Retinal pigment epithelial cell (primary cell): ENCODE measurements around the gene FPGS.
"Not testable (repeated sequence)": the region's sequence is repeated elsewhere in the genome, so short reads cannot be mapped to it uniquely, and the experiment has no call there.

Experiments used
- DNase-seq: peaks from one replicate; pipeline ENCODE4 v3.0.0-alpha.2; 2010; ENCODE audit warnings: low read depth
- H3K4me3 ChIP-seq: 2 replicates; pipeline ENCODE4 v1.5.1; 2011; ENCODE audit warnings: mild to moderate bottlenecking, low read length, control low read depth, moderate library complexity
- CTCF ChIP-seq: conservative IDR thresholded peaks from 2 replicates; pipeline ENCODE4 v1.5.1; 2011; ENCODE audit warnings: low read depth, low read length, control low read depth, inconsistent platforms

The FPGS gene

DNA sequence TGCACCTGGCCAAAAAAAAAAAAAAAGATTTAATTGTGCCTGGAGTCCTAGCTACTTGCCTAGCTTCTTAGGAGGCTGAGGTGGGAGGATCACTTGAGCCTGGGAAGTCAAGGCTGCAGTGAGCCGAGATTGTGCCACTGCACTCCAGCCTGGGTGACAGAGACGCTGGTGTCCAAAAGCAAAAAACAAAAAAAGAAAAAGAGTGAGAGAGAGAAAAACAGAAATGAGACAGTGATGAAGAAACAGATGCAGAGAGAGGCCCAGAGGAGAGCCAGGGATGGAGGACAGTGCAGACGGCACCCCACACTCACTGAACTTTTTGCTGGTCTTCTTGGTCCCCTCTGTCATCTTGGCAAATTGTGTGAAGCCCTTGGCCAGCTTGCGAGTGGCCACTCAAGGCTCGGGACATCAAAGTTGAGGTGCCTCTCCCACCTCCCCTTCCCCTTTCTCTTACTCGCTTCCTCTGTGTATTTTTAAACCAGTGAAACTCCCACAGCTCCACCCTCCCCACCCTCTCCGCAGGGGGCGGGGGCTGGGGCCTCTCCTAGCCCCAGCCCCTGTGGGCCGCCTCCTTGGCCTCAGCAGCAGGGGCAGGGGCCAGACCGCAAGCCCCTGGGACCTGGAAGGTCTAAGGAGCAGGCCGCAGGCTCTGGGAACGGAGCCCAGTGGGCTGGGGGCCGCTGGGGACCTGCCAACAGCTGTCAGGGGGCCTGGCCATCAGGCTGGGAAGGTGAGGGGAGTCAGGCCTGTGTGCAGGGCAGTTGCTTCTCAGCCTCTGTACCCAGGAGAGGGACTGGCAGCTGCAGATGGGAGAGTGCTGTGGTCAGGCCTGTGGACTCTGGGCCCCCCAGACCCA is 24.2 kb upstream of the FPGS start, which contains the start of gene SH2D3C:
SH2D3C (minus strand) TSS at position 387 of the 856 bp plus-strand sequence; CDS start at position 348, 39 bp downstream.
- no peak within 1 kb of the TSS for H3K4me3 ChIP-seq
- TF ChIP-seq CTCF, result no peak
- no peak for DNase-seq

GRCh38 chr9:127779136-127779981 is 23.3 kb upstream of the FPGS start:
- H3K4me3 ChIP-seq, result no peak overlapping the region
- no peak for TF ChIP-seq CTCF
- no peak for DNase-seq

DNA sequence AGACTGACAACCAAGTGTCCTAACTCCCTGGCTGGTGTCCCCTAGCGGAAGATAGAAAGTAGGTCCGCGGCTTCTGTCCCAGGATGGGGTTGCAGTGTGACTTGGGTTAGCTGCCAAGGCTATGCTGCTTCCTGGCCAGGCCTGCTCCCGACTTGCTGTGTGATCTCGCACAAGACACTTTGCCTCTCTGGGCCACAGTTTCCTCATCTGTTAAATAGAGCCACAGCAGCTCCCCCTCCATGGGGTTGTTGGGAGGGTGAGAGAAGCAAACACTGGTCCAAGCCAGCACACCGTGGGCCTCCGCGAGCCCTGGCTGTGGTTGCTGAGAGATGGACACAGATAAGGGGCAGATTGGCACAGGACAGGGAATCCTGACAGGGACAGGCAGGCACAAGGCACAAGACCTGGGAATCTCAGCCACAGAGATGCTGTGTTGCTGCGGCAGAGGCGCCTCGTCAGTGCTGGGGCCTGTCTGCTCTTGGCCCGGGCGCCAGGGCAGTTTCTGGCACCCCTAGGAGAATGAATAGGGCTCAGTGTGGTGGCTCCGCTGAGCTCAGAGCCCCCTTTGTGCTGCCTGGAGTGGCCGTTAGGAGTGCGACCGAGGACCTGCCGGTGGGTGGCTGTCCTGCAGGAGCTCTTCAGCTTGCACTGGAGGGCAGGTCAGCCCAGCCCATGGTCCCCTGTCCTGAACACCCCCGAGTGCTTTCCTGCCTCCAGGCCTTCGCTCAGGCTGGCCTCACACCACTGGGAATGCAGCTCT is 22.4 kb upstream of the FPGS start:
- no peak overlapping the region for H3K4me3 ChIP-seq
- no peak for DNase-seq
- TF ChIP-seq CTCF, result no peak

- H3K4me3 ChIP-seq, DNase-seq: not testable (repeated sequence)
Observed at GRCh38 chr9:127780909-127781308, 21.8 kb upstream of the FPGS start.

DNA sequence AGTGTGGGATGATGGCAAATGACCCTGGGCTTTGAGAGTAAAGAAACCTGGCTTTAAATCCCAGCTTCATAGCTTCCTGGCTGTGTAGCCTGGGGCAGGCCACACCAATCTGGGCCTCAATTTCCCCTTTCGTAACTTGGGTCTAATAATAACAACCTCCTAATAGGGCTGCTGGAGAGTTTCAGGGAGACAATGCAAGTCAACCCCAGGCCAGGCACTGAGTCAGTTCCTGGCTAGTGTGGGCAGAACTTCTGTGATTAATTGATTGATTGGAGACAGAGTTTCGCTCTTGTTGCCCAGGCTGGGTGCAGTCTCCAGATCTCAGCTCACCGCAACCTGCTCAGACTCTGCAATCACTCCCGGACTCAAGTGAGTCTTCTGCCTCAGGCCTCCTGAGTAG is 20.9 kb upstream of the FPGS start:
- no peak for DNase-seq
- no peak overlapping the region for H3K4me3 ChIP-seq
- no peak for TF ChIP-seq CTCF

GRCh38 chr9:127783111-127784008 is 19.3 kb upstream of the FPGS start:
- no peak for TF ChIP-seq CTCF
- DNase-seq, result no peak
- no peak overlapping the region for H3K4me3 ChIP-seq
